ENCODE results near the gene CX3CL1. TPM values are rescaled to one million over a fixed set of nuclear protein-coding genes. Genes with fewer than 3 reads are reported as not detected.

CX3CL1 gene
- total RNA-seq, 4 donors from 2014 or later, result 7.1 to 59.7 (median 11.9) TPM

DNA sequence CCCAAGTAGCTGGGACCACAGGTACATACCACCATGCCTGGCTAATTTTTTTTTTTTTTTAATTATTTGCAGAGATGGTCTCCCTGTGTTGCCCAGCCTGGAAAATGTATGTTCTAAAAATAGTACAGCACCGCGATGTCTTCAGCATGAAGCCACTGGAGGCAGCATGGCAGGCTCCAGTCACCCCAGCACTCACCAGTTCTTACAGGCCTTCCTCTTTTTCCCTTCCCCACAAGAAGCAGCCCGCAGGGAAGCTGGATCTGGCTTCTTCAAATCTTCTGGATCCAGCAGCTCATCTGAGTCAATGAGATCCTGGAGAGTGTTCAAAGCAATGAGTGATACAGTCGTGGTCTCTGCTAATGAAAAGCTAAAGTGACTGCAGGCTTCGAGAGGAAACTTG lies 58.7 kb downstream of the CX3CL1 start:
- ATAC-seq (ENCODE audit: low FRiP score) (no peak), DNase-seq (ENCODE audit: low spot score) (no peak)
- TF ChIP-seq, protein P1, sequence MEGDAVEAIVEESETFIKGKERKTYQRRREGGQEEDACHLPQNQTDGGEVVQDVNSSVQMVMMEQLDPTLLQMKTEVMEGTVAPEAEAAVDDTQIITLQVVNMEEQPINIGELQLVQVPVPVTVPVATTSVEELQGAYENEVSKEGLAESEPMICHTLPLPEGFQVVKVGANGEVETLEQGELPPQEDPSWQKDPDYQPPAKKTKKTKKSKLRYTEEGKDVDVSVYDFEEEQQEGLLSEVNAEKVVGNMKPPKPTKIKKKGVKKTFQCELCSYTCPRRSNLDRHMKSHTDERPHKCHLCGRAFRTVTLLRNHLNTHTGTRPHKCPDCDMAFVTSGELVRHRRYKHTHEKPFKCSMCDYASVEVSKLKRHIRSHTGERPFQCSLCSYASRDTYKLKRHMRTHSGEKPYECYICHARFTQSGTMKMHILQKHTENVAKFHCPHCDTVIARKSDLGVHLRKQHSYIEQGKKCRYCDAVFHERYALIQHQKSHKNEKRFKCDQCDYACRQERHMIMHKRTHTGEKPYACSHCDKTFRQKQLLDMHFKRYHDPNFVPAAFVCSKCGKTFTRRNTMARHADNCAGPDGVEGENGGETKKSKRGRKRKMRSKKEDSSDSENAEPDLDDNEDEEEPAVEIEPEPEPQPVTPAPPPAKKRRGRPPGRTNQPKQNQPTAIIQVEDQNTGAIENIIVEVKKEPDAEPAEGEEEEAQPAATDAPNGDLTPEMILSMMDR (IDR thresholded peaks at IDR 0.05), result no peak

DNA sequence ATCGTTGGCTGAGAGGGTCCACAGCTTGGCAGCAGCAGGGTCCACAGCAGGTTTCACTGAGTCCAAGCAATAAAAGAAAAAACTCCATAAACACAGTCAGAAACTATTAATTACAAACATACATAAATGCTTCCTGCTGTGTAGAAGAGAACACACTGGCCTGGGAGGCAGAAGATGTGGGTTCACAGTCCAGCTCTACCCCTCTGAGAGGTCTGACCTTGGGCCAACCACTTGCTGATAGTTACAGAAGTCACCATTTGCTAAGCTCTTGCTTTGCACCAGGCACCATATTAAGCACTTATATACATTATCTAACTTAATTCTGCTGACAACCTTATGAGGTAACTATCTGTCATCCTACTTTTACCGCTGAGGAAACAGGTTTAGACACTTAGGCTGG lies 60.2 kb downstream of the CX3CL1 start:
- TF ChIP-seq, protein P1 (IDR thresholded peaks at IDR 0.05), result no peak
- DNase-seq (ENCODE audit: low spot score), result no peak
- ATAC-seq (ENCODE audit: low FRiP score), result no peak

DNA sequence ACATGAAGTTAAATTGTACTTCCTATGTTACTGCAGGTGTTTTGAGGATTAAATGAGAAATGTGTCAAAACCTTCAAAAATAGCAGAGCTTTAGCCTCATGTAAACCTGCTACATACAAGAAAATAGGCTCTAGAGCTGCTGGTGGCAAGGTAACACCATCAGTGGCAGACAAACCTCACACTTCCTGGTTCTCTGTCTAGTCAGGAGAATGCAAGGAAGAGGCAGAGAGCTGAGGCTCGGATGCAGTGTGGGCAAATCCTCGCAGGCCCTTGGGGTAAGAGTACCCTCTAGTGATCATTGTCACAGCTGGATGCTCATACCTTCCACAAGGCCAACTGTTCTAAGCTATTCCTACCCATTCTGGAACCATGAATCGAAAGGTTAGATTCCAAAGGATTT lies 60.7 kb downstream of the CX3CL1 start:
- DNase-seq (ENCODE audit: low spot score) (no peak), ATAC-seq (ENCODE audit: low FRiP score) (no peak)
- TF ChIP-seq, protein P1 (IDR thresholded peaks at IDR 0.05), result no peak

DNA sequence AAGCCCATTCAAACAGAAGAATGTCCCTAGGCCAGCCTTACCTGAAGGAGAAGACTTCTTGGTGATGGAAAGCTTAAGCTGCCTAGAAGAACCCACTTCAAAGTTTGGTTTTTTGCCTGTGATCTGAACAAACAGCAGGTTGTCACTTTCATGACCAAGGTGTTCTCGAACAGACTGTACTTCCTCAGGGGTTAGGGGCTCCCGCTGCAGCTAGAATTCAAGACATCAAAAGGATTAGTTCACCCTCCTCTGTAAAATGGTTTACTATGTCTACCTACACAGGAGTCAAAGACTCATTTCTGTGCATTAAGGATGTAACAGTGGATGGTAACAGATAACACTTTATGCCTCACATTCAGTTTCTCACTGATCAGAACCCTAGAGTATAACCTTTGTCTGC lies 61.7 kb downstream of the CX3CL1 start:
- ATAC-seq (ENCODE audit: low FRiP score), result no peak
- no peak for DNase-seq (ENCODE audit: low spot score)
- TF ChIP-seq, protein P1 (IDR thresholded peaks at IDR 0.05), result no peak

Small RNA genes lying within 50 kb of the gene (small RNA-seq; reads per million reads assigned to genes)
- gene AC108081.1, result not detected

Other genes with a start within 250 kb of the CX3CL1 start
- gene PSME3IP1, start 186.5 kb upstream of the CX3CL1 start, total RNA-seq, result 10 to 100 TPM; 47.1 to 62.6 (median 54.5) TPM
- 10 to 100 TPM; 22.7 to 40.6 (median 28.9) TPM for gene RSPRY1, start 186.2 kb upstream of the CX3CL1 start, total RNA-seq
- 10 to 100 TPM; 48.8 to 67.3 (median 65.0) TPM for gene ARL2BP, start 127.2 kb upstream of the CX3CL1 start, total RNA-seq
- gene PLLP, start 87.8 kb upstream of the CX3CL1 start, total RNA-seq, result 10 to 100 TPM in 3 of 4 donors, 1 to 10 TPM in 1; 9.0 to 49.1 (median 12.2) TPM
- 1 to 10 TPM in 1 of 4 donors, not detected in 3; 6.7 TPM for gene CCL22, start 13.7 kb upstream of the CX3CL1 start, total RNA-seq
- not detected for gene CCL17, start 32.3 kb downstream of the CX3CL1 start, total RNA-seq
- 10 to 100 TPM; 26.4 to 37.2 (median 32.4) TPM for gene CIAPIN1, start 74.9 kb downstream of the CX3CL1 start, total RNA-seq
- gene COQ9, start 75.0 kb downstream of the CX3CL1 start, total RNA-seq, result 10 to 100 TPM; 30.6 to 60.5 (median 44.7) TPM
- gene POLR2C, start 90.2 kb downstream of the CX3CL1 start, total RNA-seq, result 10 to 100 TPM; 82.4 to 89.4 (median 85.4) TPM
- 10 to 100 TPM in 3 of 4 donors, 1 to 10 TPM in 1; 5.9 to 36.3 (median 12.9) TPM for gene DOK4, start 114.0 kb downstream of the CX3CL1 start, total RNA-seq
- gene CCDC102A, start 164.1 kb downstream of the CX3CL1 start, total RNA-seq, result 1 to 10 TPM; 3.5 to 9.8 (median 7.8) TPM
- gene ADGRG5, start 170.2 kb downstream of the CX3CL1 start, total RNA-seq, result under 1 TPM in 2 of 4 donors, not detected in 2; 0.31 to 0.37 TPM

All from omental fat pad (tissue), 4 donors.